ENCODE data around the gene UBE3D. TPM values are rescaled to one million over a fixed set of nuclear protein-coding genes. Genes with fewer than 3 reads are reported as not detected.
"Not testable (repeated sequence)": the region's sequence is repeated elsewhere in the genome, so short reads cannot be mapped to it uniquely, and the experiment has no call there.

The UBE3D gene
- polyA plus RNA-seq, 1 donor from 2014 or later: 6.2 TPM

DNA sequence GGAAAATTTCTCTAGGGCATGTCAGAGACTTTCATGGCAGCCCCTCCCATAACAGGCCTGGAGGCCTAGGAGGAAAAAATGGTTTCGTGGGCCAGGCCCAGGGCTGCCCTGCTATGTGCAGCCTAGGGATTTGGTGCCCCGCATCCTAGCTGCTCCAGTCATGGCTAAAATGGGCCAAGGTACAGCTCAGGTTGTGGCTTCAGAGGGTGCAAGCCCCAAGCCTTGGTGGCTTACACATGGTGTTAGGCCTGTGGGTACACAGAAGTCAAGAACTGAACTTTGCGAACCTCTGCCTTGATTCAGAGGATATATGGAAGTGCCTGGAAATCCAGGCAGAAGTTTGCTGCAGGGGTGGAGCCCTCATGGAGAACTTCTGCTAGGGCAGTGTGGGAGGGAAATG lies 134.7 kb downstream of the UBE3D start:
- peaks cover 30% of the 10 kb centered on the region for H3K36me3 Mint-ChIP-seq
- H3K4me3 Mint-ChIP-seq, H3K27ac Mint-ChIP-seq, H3K4me1 Mint-ChIP-seq, H3K27me3 Mint-ChIP-seq: not testable (repeated sequence)
- H3K9me3 Mint-ChIP-seq: peaks cover 15 to 26% (median 25%) of the 10 kb centered on the region in 3 donors

DNA sequence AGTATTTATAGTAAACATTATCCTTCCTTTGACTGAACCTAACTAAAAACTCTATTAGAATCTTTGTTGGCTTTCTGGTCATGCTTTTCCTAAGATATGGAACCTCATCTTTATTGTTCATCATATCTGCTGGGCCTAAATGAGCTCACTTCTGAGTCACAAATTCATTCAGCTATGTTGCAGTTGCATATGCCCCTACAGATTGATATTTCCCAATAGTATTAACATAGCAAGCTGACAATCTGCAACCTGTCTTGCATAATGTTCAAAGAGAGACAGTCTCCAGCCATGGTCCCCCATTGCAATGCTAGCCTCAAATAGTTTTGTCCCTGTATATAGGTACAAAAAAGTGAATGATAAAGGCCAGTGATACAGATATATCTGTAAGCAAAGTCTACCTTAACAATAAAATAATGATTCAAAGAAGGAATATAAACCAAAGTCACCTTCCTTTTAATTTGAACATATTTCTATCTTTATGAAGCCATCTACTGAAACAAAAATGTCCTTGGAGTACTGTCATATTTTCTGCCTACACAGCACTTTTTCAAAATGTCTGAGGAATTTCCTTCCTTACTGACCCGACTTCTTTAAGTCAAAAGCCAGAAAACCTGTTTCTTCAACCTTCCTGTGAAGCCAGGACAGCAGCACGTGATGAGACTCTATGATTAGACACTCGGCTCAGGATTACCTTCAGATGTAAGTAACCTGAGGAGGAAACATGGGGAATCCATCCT lies 140.7 kb downstream of the UBE3D start:
- Mint-ChIP-seq H3K9me3 (peaks cover 3 to 8% (median 6%) of the 10 kb centered on the region in 3 donors), H3K27ac (no peak overlapping the region), H3K27me3 (no peaks in the 10 kb centered on the region), H3K36me3 (peaks cover 15% of the 10 kb centered on the region), H3K4me3 (no peak overlapping the region), H3K4me1 (peaks cover 0 to 1% (median 0%) of the 10 kb centered on the region in 3 donors)

DNA sequence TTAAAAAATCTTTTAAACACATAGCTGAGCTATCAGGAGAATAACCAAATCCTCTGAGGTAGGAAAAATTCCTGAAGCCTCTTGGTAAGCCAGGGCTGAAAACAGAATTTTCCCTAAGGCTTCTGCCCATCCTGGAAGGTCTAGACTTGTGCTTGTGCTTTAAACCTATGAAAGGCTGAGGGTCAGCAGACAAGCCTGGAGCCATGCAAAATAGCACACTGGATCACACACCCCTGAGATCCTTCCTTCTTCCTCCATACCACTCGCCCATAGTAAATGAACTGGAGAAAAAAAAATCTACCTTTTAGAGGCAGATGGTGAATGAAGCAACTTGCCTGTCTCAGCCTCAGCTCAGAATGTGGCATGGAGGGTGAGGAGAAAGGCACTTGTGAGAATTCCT lies 144.4 kb downstream of the UBE3D start:
- no peaks in the 10 kb centered on the region for H3K27me3 Mint-ChIP-seq
- peaks cover 25% of the 10 kb centered on the region for H3K36me3 Mint-ChIP-seq
- peaks cover 0 to 1% (median 0%) of the 10 kb centered on the region in 3 donors for H3K4me1 Mint-ChIP-seq
- no peak overlapping the region for H3K4me3 Mint-ChIP-seq
- H3K27ac Mint-ChIP-seq: no peak overlapping the region
- peaks cover 3 to 8% (median 7%) of the 10 kb centered on the region in 3 donors for H3K9me3 Mint-ChIP-seq

GRCh38 chr6:82917346-82918064 lies 148.1 kb downstream of the UBE3D start:
- Mint-ChIP-seq H3K4me3 (no peak overlapping the region), H3K9me3 (peaks cover 3 to 7% (median 4%) of the 10 kb centered on the region in 3 donors), H3K36me3 (peaks cover 27% of the 10 kb centered on the region), H3K27me3 (no peaks in the 10 kb centered on the region), H3K27ac (no peak overlapping the region), H3K4me1 (peaks cover 0 to 1% (median 0%) of the 10 kb centered on the region in 3 donors)

- Mint-ChIP-seq H3K4me3 (no peak overlapping the region), H3K9me3 (peaks cover 3 to 7% (median 4%) of the 10 kb centered on the region in 3 donors)
Measured at GRCh38 chr6:82915666-82916065, 150.0 kb downstream of the UBE3D start.

GRCh38 chr6:82914511-82914910 lies 151.1 kb downstream of the UBE3D start:
- Mint-ChIP-seq H3K4me3 (no peak overlapping the region), H3K27me3 (no peaks in the 10 kb centered on the region), H3K4me1 (no peaks in the 10 kb centered on the region), H3K9me3 (peaks cover 3 to 7% (median 4%) of the 10 kb centered on the region in 3 donors), H3K27ac (peak overlapping the region in 1 of 3 donors; percentile 67), H3K36me3 (peaks cover 22% of the 10 kb centered on the region)

More at GRCh38 chr6:82915666-82916065, 150.0 kb downstream of the UBE3D start:
- peaks cover 28% of the 10 kb centered on the region for H3K36me3 Mint-ChIP-seq
- no peaks in the 10 kb centered on the region for H3K4me1 Mint-ChIP-seq
- no peaks in the 10 kb centered on the region for H3K27me3 Mint-ChIP-seq
- no peak overlapping the region for H3K27ac Mint-ChIP-seq

GRCh38 chr6:82910820-82911219 lies 154.8 kb downstream of the UBE3D start:
- Mint-ChIP-seq H3K27ac (no peak overlapping the region), H3K9me3 (no peaks in the 10 kb centered on the region), H3K4me3 (no peak overlapping the region), H3K4me1 (no peaks in the 10 kb centered on the region), H3K27me3 (no peaks in the 10 kb centered on the region), H3K36me3 (peaks cover 13% of the 10 kb centered on the region)

DNA sequence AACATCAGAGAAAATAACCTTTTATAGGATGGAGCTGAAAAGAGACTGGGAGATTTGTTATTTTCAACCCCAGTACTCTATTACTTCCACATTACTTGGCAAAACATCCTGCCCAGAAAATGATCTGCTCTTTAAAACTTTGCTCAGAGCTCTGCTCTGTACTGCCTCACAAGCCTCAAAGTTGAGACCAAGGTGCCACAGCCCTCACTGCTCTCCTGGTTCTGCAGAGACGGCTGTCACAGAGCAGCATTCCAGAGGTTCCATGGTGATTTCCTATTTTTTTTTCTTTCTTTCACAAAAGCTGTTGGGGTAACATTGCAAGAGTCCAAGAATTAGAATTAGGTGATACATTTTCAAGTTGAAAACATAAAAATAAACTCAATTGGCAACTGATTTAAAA lies 155.2 kb downstream of the UBE3D start:
- H3K27me3 Mint-ChIP-seq: no peaks in the 10 kb centered on the region
- no peak overlapping the region for H3K4me3 Mint-ChIP-seq
- H3K36me3 Mint-ChIP-seq: peaks cover 13% of the 10 kb centered on the region
- H3K27ac Mint-ChIP-seq: no peak overlapping the region
- H3K4me1 Mint-ChIP-seq: no peaks in the 10 kb centered on the region
- H3K9me3 Mint-ChIP-seq: no peaks in the 10 kb centered on the region

DNA sequence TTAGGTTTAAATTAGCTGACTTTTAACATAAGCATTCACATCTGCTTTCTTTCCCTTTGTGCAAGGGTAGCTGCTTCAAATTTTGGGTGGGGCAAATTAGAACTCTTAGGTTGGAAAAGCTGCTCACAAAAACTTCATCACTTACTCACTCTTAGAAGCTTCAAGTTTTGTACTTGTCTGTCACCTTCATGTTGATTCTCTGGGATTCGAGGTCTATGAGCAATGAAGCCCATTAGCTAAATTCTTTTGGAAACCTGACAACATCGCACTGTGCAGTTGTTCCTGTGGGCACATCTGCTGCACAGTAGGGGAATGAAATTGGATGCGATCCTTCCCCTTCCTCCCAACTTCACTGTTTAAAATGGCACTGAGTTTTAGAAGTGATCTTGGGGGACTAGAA lies 156.1 kb downstream of the UBE3D start:
- H3K36me3 Mint-ChIP-seq: peaks cover 13% of the 10 kb centered on the region
- H3K27ac Mint-ChIP-seq: no peak overlapping the region
- no peaks in the 10 kb centered on the region for H3K4me1 Mint-ChIP-seq
- H3K9me3 Mint-ChIP-seq: no peaks in the 10 kb centered on the region
- no peaks in the 10 kb centered on the region for H3K27me3 Mint-ChIP-seq
- H3K4me3 Mint-ChIP-seq: no peak overlapping the region

GRCh38 chr6:82908661-82909060 lies 157.0 kb downstream of the UBE3D start:
- no peaks in the 10 kb centered on the region for H3K4me1 Mint-ChIP-seq
- H3K36me3 Mint-ChIP-seq: peaks cover 13% of the 10 kb centered on the region
- no peak overlapping the region for H3K27ac Mint-ChIP-seq
- no peaks in the 10 kb centered on the region for H3K9me3 Mint-ChIP-seq
- no peak overlapping the region for H3K4me3 Mint-ChIP-seq
- no peaks in the 10 kb centered on the region for H3K27me3 Mint-ChIP-seq

DNA sequence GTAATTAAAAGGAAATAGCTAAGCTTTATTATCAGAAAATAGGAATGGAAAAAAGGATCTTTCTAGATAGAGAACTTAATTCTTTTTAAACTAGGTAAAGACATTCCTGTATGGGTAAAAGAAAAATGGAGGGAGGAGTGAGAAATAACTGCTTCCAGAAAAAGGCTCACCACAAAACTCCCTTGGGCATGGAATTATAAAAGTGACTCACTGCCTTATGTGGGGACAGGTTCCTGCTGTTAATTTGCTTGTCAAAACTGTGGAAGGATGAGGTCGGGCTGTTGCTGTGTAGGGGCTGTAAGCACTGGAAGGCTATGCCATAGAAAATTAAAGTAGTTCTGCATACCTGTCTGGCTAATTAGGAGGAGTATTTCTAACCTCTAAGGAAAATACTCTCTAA lies 158.7 kb downstream of the UBE3D start:
- H3K9me3 Mint-ChIP-seq: no peaks in the 10 kb centered on the region
- no peaks in the 10 kb centered on the region for H3K27me3 Mint-ChIP-seq
- H3K36me3 Mint-ChIP-seq: peaks cover 5% of the 10 kb centered on the region
- H3K27ac Mint-ChIP-seq: no peak overlapping the region
- peaks cover 0 to 2% (median 0%) of the 10 kb centered on the region in 3 donors for H3K4me1 Mint-ChIP-seq
- H3K4me3 Mint-ChIP-seq: no peak overlapping the region

- Mint-ChIP-seq H3K9me3 (no peaks in the 10 kb centered on the region), H3K4me1 (peaks cover 0 to 2% (median 0%) of the 10 kb centered on the region in 3 donors), H3K27me3 (no peaks in the 10 kb centered on the region), H3K4me3 (no peak overlapping the region), H3K27ac (no peak overlapping the region), H3K36me3 (peaks cover 5% of the 10 kb centered on the region)
Measured at GRCh38 chr6:82906489-82906888, 159.2 kb downstream of the UBE3D start.

GRCh38 chr6:82904860-82905259 lies 160.8 kb downstream of the UBE3D start:
- Mint-ChIP-seq H3K36me3 (peaks cover 4% of the 10 kb centered on the region), H3K27me3 (no peaks in the 10 kb centered on the region), H3K4me3 (no peak overlapping the region), H3K27ac (peak overlapping the region in 1 of 3 donors; percentile 94), H3K9me3 (no peaks in the 10 kb centered on the region), H3K4me1 (peaks cover 0 to 2% (median 0%) of the 10 kb centered on the region in 3 donors)

DNA sequence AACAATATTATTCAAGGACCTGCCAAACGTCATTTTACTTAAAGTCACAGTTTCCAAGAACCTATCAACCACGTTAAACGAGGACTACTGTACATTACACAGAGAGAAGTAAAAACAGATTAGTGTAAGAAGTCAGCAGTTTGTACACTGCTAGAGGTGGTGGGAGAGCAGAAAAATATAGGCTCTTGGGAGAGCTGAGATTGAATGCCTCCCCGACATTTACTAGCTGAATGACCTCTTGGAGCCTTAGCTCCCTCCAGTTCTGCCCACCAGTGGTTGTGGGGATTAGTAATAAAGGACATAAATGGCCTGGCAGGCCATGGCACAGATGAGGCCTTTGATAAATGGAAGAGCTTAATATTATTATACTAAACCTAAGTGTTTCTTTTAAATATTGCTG lies 161.4 kb downstream of the UBE3D start:
- Mint-ChIP-seq H3K4me3 (no peak overlapping the region), H3K9me3 (no peaks in the 10 kb centered on the region), H3K27ac (no peak overlapping the region), H3K36me3 (peaks cover 4% of the 10 kb centered on the region), H3K4me1 (peaks cover 0 to 2% (median 0%) of the 10 kb centered on the region in 3 donors), H3K27me3 (no peaks in the 10 kb centered on the region)

GRCh38 chr6:82902290-82902689 lies 163.4 kb downstream of the UBE3D start:
- no peak overlapping the region for H3K4me3 Mint-ChIP-seq
- H3K4me1 Mint-ChIP-seq: peaks cover 0 to 3% (median 0%) of the 10 kb centered on the region in 3 donors
- peaks cover 0 to 4% (median 0%) of the 10 kb centered on the region in 3 donors for H3K9me3 Mint-ChIP-seq
- no peak overlapping the region for H3K27ac Mint-ChIP-seq
- no peaks in the 10 kb centered on the region for H3K27me3 Mint-ChIP-seq
- H3K36me3 Mint-ChIP-seq: peaks cover 7% of the 10 kb centered on the region

All from IgD-negative memory B cell (primary cell).